Measurements from ENCODE around the gene AZGP1. TPM values are rescaled to one million over a fixed set of nuclear protein-coding genes. Genes with fewer than 3 reads are reported as not detected.

The AZGP1 gene
- total RNA-seq, 1 experiment from 2014 or later: 0.18 TPM

DNA sequence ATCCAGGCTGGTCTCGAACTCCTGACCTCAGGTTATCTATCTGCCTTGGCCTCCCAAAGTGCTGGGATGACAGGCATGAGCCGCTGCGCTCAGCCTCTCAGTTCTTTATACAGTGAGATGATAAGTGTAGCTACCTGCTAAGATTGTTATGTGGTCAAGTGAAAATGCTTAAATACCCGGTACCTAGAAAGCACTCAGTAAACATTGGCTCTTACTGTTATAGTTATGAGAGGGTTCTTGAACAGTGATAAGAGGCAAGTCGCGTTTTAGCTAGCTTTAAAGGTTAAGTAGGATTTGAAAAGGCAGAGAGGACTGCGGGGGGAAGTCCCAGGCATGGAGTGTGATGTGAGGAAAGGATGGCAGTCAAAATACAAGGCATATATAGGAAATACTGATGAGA lies 44.1 kb upstream of the AZGP1 start:
- Histone ChIP-seq H3K4me1 (ENCODE audit: insufficient read depth, low read length) (peaks cover 23% of the 10 kb centered on the region), H3K9ac (ENCODE audit: low read length) (no peak overlapping the region), H3K27me3 (ENCODE audit: low read length) (no peaks in the 10 kb centered on the region), H4K20me1 (ENCODE audit: low read length) (peaks cover 14% of the 10 kb centered on the region), H3K27ac (ENCODE audit: low read length) (no peak overlapping the region), H3K79me2 (ENCODE audit: low read length) (peaks cover 72% of the 10 kb centered on the region), H3F3A (ENCODE audit: low read length, unreplicated experiment) (peaks cover under 1% of the 10 kb centered on the region), H3K9me2 (replicated peaks; ENCODE audit: low read length) (no peaks in the 10 kb centered on the region), H3K4me3 (ENCODE audit: low read length) (no peak overlapping the region), H2AFZ (ENCODE audit: low read length) (no peak overlapping the region), H3K4me2 (ENCODE audit: low read length) (no peak overlapping the region), H3K36me3 (ENCODE audit: low read depth, low read length) (peaks cover 19% of the 10 kb centered on the region; the same call in 1 of the 2 replicates), H3K9me3 (ENCODE audit: low read length) (no peaks in the 10 kb centered on the region)
- CTCF ChIA-PET: no interaction called here
- POLR2A ChIA-PET (ENCODE audit: unreplicated experiment): no interaction called here
- intact Hi-C loops (cut with micrococcal nuclease): no loop called here
- BruUV-seq (replicated peaks): no TSS peak
- ATAC-seq (no peak), DNase-seq (no peak)
- TF ChIP-seq EZH2 (IDR thresholded peaks at IDR 0.05; ENCODE audit: low read length, unreplicated experiment) (no peak), EZH2phosphoT487 (IDR thresholded peaks at IDR 0.05; ENCODE audit: borderline replicate concordance, low read length) (no peak)
- TF ChIP-seq, protein P1, sequence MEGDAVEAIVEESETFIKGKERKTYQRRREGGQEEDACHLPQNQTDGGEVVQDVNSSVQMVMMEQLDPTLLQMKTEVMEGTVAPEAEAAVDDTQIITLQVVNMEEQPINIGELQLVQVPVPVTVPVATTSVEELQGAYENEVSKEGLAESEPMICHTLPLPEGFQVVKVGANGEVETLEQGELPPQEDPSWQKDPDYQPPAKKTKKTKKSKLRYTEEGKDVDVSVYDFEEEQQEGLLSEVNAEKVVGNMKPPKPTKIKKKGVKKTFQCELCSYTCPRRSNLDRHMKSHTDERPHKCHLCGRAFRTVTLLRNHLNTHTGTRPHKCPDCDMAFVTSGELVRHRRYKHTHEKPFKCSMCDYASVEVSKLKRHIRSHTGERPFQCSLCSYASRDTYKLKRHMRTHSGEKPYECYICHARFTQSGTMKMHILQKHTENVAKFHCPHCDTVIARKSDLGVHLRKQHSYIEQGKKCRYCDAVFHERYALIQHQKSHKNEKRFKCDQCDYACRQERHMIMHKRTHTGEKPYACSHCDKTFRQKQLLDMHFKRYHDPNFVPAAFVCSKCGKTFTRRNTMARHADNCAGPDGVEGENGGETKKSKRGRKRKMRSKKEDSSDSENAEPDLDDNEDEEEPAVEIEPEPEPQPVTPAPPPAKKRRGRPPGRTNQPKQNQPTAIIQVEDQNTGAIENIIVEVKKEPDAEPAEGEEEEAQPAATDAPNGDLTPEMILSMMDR (conservative IDR thresholded peaks at IDR 0.05; ENCODE audit: low read depth, low read length): no peak

DNA sequence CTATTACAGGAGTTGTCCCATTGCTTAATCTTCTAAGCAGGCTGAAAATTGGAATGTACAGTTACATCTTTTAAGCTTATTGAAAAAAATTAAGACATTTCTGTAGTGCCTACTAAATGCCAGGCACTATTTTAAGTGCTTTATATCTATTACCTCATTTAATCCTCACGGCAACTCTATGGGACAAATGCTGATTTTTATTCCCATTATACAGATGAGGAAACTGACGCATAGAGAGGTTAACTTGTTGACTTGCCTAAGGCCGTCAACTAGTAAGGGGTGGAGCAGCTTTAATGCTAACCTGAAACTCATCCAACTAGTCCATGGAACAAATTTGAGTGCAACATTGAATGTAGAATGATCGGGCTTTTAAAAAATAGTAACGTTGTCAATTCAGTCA lies 42.0 kb upstream of the AZGP1 start:
- no peaks in the 10 kb centered on the region for H3K27me3 ChIP-seq (ENCODE audit: low read length)
- POLR2A ChIA-PET (ENCODE audit: unreplicated experiment): interaction anchor here (0.7 kb wide), 1 partner anchor 58 kb away, joined by 3 read pairs; no protein-coding TSS in a partner anchor
- H3K9ac ChIP-seq (ENCODE audit: low read length): peak overlapping the region; percentile 97; the same call in 1 of the 2 replicates
- CTCF ChIA-PET: interaction anchor here (1.2 kb wide), 1 partner anchor 24 kb away, joined by 7 read pairs; no protein-coding TSS in a partner anchor
- intact Hi-C loops (cut with micrococcal nuclease): no loop called here
- no peak overlapping the region for H3K27ac ChIP-seq (ENCODE audit: low read length)
- BruUV-seq (replicated peaks): no TSS peak
- peak overlapping the region; percentile 97; the same call in 1 of the 2 replicates for H3K4me3 ChIP-seq (ENCODE audit: low read length)
- no peak for TF ChIP-seq EZH2phosphoT487 (IDR thresholded peaks at IDR 0.05; ENCODE audit: borderline replicate concordance, low read length)
- TF ChIP-seq, protein P1 (conservative IDR thresholded peaks at IDR 0.05; ENCODE audit: low read depth, low read length): no peak
- no peak for TF ChIP-seq EZH2 (IDR thresholded peaks at IDR 0.05; ENCODE audit: low read length, unreplicated experiment)
- ATAC-seq: no peak
- no peaks in the 10 kb centered on the region for H3K9me2 ChIP-seq (replicated peaks; ENCODE audit: low read length)
- H2AFZ ChIP-seq (ENCODE audit: low read length): no peak overlapping the region
- peaks cover 14% of the 10 kb centered on the region for H4K20me1 ChIP-seq (ENCODE audit: low read length)
- DNase-seq: no peak
- peaks cover 72% of the 10 kb centered on the region for H3K79me2 ChIP-seq (ENCODE audit: low read length)
- H3K4me1 ChIP-seq (ENCODE audit: insufficient read depth, low read length): peaks cover 30% of the 10 kb centered on the region
- H3K9me3 ChIP-seq (ENCODE audit: low read length): no peaks in the 10 kb centered on the region
- H3K36me3 ChIP-seq (ENCODE audit: low read depth, low read length): peaks cover 7% of the 10 kb centered on the region; the same call in 1 of the 2 replicates
- peak overlapping the region; percentile 98 for H3K4me2 ChIP-seq (ENCODE audit: low read length)
- H3F3A ChIP-seq (ENCODE audit: low read length, unreplicated experiment): no peaks in the 10 kb centered on the region

DNA sequence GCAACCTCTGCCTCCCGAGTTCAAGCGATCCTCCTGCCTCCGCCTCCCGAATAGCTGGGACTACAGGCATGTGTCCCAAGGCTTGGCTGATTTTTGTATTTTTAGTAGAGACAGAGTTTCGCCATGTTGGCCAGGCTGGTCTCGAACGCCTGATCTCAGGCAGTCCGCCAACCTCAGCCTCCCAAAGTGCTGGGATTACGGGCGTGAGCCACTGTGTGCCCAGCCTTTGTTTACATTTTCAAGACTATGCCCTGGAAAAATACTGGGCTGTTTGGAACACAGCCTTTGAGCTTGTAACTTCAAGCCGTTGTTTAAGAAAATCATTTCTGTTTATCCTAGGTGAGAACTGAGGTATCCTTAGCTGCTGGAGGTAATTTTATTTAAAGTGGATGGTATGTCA lies 41.5 kb upstream of the AZGP1 start:
- intact Hi-C loops (cut with micrococcal nuclease): no loop called here
- H2AFZ ChIP-seq (ENCODE audit: low read length): no peak overlapping the region
- no peaks in the 10 kb centered on the region for H3K9me2 ChIP-seq (replicated peaks; ENCODE audit: low read length)
- ChIA-PET CTCF (interaction anchor here (0.7 to 1.2 kb wide), 2 partner anchors 23 to 136 kb away, joined by 3 to 7 read pairs; no protein-coding TSS in a partner anchor), POLR2A (ENCODE audit: unreplicated experiment) (interaction anchor here (0.7 kb wide), 1 partner anchor 58 kb away, joined by 3 read pairs; no protein-coding TSS in a partner anchor)
- peak overlapping the region; percentile 98 for H3K4me2 ChIP-seq (ENCODE audit: low read length)
- no peak overlapping the region for H3K27ac ChIP-seq (ENCODE audit: low read length)
- no peaks in the 10 kb centered on the region for H3K9me3 ChIP-seq (ENCODE audit: low read length)
- no peaks in the 10 kb centered on the region for H3F3A ChIP-seq (ENCODE audit: low read length, unreplicated experiment)
- no TSS peak for BruUV-seq (replicated peaks)
- peaks cover 5% of the 10 kb centered on the region; the same call in 1 of the 2 replicates for H3K36me3 ChIP-seq (ENCODE audit: low read depth, low read length)
- H3K27me3 ChIP-seq (ENCODE audit: low read length): no peaks in the 10 kb centered on the region
- no peak for TF ChIP-seq EZH2phosphoT487 (IDR thresholded peaks at IDR 0.05; ENCODE audit: borderline replicate concordance, low read length)
- TF ChIP-seq, protein P1 (conservative IDR thresholded peaks at IDR 0.05; ENCODE audit: low read depth, low read length): no peak
- TF ChIP-seq EZH2 (IDR thresholded peaks at IDR 0.05; ENCODE audit: low read length, unreplicated experiment): no peak
- peaks cover 68% of the 10 kb centered on the region for H3K79me2 ChIP-seq (ENCODE audit: low read length)
- peak overlapping the region; percentile 97 for H3K4me3 ChIP-seq (ENCODE audit: low read length)
- peak overlapping the region; percentile 97; the same call in 1 of the 2 replicates for H3K9ac ChIP-seq (ENCODE audit: low read length)
- peaks cover 27% of the 10 kb centered on the region for H3K4me1 ChIP-seq (ENCODE audit: insufficient read depth, low read length)
- peaks cover 14% of the 10 kb centered on the region for H4K20me1 ChIP-seq (ENCODE audit: low read length)
- ATAC-seq (peak; percentile 24), DNase-seq (no peak)
